Colon (tissue), 2 donors: Measurements from ENCODE around the gene P3H2.

Experiments used
- FAIRE-seq: peaks from 2 replicates; lab custom pipeline; 2012; peaks lifted over from hg19 to GRCh38; lab: Jason Lieb, UNC
- donor health status: control.
- donor health status: control.

Gene P3H2

DNA sequence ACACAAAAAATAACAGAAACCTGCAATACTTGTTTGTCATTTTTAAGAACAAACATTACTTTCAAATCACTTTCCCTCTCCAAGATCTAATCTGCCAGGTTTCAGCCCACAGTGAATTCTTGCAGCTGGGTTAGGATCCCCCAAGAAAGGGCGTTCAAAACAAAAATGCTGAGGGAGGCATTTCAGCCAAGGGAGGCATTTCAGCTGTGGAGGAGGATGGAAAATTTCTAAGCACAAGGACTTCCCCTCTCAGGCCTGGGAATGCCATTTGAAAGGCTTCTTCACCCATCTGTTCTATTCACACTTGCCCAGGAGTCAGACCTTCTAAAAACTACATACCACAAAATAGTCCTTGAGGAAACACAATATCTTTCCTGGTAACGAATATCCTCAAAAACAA, 69.1 kb downstream of the P3H2 start:
- no peak for FAIRE-seq

DNA sequence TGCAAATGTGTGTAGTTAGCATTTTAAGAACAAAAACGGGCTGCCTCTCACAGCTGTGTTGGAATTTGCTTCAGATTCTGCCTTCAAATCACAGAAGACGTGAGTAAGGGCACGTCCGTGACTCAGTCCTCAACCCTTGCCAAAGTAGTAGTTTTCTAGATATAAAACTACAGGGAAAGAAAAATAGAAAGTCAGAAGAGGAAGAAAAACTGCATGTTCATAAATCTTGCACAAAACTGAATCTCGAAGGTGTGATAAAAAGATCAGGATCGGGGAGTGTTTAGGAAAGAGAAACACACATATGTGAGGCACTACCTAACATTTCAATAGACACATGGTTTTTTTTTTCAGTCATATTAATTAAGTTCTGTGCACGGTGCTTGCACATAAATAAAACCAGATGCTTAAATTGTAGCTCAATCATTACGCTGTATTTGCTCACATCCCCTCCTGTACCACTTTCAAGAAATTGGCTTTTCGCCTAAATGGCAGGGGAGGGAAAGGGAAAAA, 71.7 kb downstream of the P3H2 start:
- no peak for FAIRE-seq

DNA sequence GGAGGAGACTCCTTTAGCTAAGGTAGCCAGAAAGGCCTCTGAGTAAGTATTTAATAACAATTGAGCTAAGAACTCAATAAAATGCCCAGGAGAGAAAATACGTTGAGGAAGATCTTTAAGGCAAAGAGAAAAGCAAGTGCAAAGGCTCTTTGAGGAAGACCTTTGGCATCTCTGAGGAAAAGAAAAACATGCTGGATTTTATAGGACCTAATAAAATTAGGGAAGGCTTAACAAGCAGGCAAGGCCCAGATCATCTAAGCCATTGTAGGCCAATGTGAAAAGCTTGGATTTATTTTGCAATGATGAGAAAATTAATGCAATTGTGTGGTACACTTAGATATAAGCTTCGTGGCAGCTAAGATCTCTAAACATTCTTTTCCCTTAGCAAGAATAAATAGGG, 75.7 kb downstream of the P3H2 start:
- FAIRE-seq: no peak

DNA sequence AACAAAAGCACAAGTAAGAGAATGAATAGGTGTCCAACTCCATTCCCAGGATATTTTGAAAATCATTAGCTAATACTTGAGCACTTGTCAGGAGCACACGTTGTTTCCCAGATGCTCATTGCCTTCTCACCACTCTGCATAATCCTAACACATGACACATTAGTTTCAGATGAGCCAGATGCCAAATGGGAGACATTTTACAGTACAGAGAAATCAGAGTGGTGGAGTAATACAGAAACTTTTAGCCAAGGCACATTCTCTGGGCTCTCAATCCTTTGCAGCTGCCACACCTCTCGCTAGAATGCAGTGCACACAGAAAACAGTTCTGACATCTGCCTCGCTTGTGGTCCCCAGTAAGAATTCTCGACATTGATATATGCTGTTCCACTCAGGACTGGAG, 76.6 kb downstream of the P3H2 start:
- no peak for FAIRE-seq

DNA sequence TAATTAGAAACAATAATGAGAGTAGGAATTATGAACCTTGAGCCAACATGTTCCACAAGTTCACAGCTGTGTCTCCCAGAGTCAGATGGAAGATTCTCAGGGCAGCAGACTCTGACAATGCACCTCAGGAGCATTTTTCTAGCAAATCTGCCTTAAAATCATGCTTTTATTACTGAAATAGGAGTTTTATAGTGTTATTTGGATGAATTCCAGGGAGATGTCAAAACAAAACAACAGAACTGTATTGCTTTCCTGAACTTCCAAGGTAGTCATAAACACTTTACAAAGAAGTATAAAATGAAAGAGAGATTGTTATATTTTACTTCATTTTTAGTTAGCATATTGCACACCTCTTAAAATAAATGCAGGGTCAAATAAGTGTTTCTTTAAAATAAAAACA, 77.0 kb downstream of the P3H2 start:
- FAIRE-seq: no peak

DNA sequence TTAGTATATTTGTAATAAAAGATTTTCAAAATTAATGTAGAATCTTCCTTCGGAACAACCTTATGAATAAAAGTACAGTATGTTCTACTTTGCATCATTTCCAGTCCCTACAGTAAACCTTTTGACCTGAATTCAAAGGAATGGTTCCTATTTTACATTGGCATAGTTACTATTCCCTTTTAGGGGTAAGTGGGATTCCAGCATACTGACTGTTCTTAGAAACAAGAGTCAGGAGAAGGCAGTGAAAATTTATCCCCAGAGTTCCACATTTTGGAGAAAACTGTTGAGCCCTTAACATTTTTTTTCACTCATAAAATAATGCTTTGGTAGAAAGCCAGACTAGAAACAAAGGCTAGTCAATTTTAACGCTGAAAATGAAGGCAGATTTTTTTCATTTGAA, 78.1 kb downstream of the P3H2 start:
- no peak for FAIRE-seq

DNA sequence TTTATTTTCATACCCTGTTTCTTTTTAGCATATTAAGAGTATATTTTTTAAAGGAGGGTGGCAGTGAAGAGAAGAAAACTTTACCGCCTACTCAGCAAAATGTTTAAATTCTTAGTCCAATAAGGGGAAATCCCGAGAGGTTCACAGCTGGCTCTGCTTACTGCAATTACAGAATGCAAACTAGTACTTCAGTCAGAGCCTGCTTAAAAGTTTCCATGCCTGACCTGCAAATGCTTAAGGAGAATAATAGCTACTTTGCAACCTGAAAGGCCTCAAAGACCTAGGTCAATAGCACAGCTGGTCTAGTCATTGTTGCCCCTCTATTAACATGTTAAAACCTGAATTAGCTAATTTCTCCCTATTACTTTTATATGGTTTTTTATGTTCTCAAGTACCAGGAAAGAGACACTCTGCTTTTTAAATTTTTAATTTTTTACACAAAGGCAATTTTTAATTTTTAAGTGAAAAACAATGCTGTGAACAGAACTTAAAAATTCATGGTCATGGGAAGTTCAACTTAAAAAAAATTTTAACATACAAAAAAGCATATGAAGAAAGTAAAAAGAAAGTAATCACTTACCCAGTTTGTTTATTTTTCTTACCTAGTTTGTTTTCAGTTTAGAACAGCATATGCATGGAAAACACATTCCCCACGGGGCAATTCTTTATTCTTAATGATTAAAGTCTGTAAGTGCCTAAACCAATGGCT, 79.2 kb downstream of the P3H2 start:
- no peak for FAIRE-seq

DNA sequence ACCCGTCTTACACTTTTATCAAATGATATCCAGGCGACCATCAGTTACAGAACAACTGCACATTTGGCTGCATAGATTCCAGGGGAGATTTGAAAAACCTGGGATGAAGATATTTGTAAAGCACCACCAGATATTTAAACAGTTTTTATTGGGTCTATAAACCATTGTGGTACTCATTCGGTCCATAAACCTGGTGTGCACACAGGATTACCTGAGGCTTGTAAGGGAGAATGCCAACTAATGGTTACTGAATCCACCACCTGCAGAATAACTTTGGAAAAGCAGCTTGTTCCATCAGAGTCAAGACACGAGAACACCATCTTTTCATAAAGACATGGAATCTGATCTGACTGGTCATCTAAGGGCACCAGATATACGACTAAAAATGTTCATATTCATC, 80.6 kb downstream of the P3H2 start:
- no peak for FAIRE-seq

DNA sequence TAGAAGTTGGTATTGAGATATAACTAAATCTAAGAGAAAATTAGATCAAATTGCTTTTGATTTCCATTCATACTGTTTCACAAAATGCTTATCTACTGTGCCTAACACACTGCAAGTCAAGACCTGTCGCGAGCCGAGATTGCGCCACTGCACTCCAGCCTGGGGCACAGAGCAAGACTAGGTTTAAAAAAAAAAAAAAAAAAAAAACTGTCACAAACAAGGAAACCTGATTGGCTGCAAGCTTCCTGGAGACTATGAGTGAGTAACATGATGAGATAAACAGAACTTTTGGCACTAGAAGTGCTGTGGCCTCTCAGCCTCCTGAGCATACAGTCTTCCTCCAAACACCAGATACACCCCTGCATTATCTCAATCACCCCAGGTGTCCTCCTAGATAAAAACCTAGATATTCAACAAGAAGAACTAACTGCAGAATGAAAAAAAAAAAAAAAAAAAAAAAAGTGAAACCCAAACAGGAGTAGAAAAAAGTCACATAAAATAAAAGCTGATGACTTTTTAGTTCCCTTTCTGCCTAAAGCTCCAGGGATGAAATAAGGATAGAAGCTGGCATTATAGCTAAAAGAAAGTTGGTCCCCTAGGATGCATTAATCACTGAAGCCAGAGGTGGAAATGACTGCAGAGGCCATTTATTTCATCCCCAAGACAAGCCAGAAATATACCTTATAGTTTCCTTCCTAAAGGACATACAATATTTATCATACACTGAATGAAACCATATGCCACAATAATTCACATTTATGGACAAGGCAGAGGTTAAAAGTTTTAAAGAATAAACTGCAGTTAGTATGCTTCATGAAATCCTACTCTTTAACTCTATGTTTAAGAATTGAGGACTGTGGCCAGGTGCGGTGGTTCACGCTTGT, 82.4 kb downstream of the P3H2 start:
- no peak for FAIRE-seq

DNA sequence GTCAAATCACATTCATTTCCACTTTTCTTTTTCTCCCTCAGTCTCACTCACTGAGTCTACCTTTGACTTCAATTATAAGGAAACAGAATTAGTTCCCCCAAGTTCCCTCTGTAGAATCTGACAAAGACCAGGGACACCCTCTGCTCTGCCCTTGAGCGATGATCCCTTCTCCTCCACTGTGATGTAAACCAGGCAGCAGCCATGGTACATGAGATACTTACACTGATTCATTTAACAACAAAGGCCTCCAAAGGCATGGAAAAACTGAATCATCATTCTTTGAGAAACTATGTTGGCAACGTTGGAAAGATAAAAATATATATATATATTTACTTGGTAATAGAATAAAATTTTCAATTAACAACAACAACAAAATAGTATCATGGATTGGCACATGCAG, 84.1 kb downstream of the P3H2 start:
- no peak for FAIRE-seq

DNA sequence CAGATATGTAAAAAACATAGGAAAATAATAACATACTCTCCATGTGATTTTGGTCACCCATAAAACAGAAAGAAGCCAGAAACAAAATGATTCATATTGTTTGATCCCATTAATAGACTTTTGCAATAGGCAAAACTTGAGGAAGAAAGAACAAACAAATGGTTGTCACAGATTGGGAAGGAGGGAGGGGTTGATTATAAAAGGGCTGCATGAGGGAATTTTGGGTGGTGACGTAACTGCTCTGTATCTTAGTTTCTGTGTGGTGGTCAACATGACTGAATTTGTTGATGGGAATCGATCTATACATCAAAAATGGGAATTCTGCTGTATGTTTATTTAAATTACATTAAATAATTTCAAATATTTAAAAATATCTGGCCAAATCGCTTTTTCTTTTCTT, 86.3 kb downstream of the P3H2 start:
- FAIRE-seq: no peak

DNA sequence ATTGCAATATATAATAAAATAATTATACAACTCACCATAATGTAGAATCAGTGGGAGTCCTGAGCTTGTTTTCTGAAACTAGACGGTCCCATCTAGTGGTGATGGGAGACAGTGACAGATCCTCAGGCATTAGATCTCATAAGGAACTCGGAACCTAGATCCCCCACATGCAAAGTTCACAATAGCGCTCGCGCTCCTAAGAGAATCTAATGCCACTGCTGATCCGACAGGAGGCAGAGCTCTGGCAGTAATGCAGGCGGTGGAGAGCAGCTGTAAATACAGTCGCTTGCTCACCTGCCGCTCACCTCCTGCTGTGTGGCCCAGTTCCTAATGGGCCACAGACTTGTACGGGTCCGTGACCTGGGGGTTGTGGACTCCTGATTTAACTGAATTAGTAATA, 87.8 kb downstream of the P3H2 start:
- no peak for FAIRE-seq

DNA sequence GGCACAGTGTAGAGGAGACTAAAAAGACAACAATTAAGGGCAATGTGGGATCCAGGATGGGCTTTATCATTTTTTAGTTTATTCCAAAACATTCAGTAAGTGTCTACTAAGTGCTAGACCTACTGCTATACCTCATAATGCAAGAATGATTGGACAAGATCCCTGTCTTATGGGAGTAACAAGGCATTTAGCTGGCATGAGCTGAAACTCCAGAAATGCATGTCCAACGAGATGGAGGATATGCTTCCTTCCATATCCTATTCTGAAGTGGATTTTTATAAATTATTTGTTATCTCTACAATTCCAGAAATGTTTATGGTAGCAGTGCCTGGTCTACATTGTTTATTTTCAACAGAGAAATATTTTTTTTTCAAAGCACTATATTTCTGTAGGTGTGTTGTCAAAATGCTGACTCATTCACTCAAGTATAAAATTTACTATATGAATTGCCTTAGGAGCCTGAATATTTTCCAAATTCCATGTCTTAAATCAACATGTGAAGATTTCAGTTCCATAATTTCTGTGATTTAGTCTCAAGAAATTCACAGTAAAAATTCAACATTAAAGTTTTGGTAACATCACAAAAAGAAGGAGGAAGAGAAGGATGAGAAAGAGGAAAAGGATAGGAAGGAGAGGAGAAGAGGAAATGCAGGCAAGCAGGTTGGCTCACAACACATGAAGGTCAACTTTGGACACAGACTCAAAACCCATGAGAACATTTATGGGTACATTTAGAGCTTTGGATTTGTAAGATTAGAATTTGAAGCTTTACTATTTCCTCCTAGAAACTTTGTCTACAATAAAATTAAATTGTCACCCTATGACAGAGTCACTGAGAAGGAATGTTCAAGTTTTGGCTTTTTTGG, 88.6 kb downstream of the P3H2 start:
- no peak for FAIRE-seq

DNA sequence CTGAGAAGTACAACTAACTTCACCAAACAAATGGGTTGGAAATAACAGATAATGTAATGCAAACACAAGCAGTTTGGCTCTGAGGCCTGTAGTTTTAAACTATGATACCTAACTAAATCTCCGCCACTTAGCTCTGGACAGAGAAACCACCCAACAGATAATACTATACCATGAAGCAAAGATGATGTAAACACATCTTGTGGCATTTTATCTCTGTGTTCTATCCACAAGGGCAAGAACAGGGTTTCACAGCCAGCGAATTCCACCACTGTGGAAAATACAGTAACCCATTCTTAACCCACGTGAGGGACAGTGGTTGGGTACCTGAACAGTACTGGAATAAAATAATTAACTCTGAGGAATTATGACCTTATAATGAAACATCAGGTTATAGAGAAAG, 93.6 kb downstream of the P3H2 start:
- no peak for FAIRE-seq

DNA sequence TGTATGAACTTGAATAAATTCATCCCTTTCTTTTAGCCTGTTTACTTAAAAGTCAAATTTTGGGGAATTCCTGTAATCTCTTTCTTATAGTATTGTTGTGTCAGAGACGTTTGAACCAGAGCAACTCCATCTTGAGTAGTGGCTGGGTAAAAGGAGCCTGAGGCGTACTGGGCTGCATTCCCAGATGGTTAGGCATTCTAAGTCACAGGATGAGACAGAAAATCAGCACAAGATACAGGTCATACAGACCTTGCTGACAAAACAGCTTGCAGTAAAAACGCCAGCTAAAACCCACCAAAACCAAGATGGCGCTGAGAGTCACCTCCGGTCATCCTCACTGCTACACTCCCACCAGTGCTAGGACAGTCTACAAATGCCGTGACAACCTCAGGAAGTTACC, 94.5 kb downstream of the P3H2 start:
- no peak for FAIRE-seq

DNA sequence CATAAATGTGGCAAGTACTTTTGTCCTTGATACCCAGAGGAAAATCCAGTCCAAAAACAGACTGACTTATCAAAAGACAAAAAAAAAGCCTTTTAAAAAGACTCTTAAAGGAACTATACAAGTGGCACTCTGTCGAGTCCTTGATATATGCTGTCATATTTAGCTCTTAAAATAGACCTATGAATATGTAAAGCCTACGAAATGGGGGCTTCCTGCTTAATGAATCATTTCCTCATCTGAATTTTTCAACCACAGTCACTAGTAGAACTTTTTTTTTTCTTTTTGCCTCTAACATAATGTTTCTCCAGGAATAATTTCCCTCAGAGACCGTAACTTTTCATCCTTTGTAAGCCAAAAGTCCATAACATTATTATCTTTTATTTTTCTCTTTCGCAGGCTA, 95.8 kb downstream of the P3H2 start:
- FAIRE-seq: no peak

DNA sequence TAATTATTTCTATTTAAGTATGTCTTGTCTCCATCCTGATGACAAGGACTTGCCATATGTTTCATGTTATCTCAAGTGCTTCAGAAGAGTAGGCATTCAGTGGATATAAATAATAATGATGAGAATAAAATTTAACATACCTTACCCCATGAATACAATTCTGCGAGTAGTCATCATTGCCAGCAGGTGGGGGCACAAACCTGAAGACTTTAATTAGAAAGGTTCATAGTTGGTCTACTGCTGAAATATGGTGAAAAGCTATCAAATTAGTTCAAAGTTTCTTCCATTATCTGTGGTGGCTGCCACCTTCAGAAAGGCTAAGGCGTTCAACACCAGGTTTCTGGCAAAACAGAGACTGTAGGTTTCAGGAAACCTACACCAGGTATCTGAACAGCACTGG, 100.9 kb downstream of the P3H2 start:
- no peak for FAIRE-seq

DNA sequence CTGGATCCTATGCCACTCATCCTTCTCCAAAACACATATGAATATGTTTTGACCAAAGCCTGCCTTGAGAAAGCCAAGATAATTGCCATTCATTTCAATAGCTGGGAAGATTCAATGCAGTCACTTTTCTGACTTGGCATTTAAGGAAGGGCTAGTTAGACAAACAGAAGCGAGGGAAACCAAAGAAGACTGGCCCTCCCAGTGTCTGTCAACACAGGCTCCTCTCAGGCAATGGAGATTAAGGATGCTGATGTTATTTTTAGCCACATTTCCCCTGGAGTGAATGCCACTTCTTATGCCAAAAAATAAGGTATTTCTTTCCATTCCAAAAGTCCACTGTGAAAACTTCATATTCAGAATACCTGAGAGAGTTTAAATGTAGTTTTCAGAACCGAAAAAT, 101.7 kb downstream of the P3H2 start:
- no peak for FAIRE-seq

DNA sequence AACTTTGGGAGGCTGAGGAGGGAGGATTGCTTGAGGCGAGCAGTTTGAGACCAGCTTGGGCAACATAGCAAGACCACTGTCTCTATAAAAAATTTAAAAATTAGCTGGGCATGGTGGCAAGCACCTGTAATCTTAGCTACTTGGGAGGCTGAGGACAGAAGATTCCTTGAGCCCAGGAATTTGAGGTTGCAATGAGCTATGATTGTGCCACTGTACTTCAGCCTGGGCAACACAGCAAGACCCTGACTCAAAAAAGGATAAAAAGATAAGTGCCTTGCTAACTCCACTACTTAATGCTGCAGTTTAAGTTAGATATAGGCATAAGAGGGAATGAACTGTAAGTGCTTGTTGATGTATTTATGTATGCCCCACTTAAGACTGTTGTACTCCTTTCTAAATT, 102.2 kb downstream of the P3H2 start:
- FAIRE-seq: no peak

DNA sequence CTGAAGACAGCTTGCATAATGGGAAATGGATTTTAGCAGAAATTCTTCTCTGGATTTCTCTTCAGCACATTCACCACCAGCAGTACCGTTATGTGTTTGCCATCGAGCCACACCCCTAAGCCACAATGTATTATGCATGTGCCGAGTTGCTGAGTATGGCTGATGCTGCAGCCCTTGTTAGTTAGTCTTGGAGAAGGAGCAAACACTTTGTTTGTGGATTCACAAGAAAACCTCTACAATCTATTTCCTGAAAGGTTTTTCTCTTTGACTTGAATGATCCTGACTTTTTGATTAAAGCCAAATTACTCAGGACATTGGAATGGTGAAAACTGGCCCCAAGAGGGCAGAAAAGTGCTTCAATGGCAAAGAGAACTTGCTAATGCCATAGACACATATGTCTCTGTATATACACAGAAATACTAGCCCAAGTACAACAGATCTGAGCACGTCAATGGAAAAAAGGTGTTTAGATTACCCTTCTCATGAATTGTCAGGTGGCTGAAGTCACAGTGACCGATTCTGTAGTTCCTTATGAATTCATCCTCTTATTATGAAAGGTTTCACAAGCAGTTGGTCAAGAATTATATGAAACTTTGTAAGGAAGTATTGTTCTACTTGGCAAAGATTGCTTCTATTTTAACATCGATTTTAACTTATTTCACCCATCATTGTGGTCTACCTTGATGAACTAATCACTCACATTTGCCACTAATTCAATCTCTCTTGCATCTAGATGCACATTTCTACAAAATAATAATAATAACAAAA, 103.0 kb downstream of the P3H2 start:
- FAIRE-seq: no peak

DNA sequence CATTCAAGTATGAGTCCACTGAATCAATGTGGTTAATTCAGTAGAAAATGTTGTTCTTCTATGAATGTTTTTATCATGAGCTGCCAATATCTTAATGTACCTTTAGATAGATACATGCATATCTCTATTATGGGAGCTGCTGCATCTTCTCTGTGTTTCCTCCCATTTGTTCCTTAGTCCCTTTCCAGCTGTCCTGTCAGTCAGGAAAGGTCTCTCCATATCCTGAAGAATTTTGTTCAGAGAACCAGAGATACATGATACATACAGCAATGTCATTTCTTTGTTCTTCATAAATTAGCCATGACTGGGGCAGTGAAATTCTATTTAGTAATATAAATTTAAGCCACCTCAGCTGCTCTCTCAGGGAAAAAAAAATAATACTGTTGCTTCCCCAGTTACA, 103.7 kb downstream of the P3H2 start:
- FAIRE-seq: no peak

DNA sequence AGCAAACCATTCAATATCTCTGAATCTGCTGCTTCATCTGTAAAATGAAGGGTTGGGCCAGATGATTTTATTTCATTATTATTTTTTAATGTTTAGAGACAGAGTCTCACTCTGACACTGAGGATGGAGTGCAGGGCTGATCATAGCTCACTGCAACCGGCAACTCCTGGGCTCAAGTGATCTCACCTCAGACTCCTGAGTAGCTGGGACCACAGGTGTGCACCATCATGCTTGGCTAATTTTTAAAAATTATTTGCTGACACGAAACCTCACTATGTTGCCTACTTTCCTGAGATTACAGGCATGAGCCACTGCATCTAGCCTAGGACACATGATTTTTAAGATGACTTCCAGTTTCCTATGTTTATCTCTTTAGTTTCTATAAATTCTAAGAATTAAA, 105.8 kb downstream of the P3H2 start:
- no peak for FAIRE-seq
